HFF-Myc (cell line): ENCODE results near the gene WDR74.
"Not testable (repeated sequence)": the region's sequence is repeated elsewhere in the genome, so short reads cannot be mapped to it uniquely, and the experiment has no call there.

ENCODE experiments used
- DNase-seq: peaks from one replicate; pipeline ENCODE4 v3.0.0-alpha.2; 2011; ENCODE audit warnings: low read depth; ENCODE audit errors: extremely low read depth
- H3K4me3 ChIP-seq: replicated peaks from 2 replicates; pipeline ENCODE4 v1.5.1; 2011; ENCODE audit warnings: low read depth, mild to moderate bottlenecking, control low read depth, low read length
- CTCF ChIP-seq: IDR thresholded peaks from 2 replicates; pipeline ENCODE4 v1.5.1; 2012; ENCODE audit warnings: mild to moderate bottlenecking, low read depth, low read length, control low read depth; ENCODE audit errors: missing control alignments

Gene WDR74

GRCh38 chr11:62844154-62844553 is 4.8 kb upstream of the WDR74 start:
- TF ChIP-seq CTCF, result no peak
- DNase-seq, result no peak
- H3K4me3 ChIP-seq, result no peak overlapping the region

GRCh38 chr11:62843466-62843865 is 4.1 kb upstream of the WDR74 start:
- no peak for TF ChIP-seq CTCF
- no peak for DNase-seq
- no peak overlapping the region for H3K4me3 ChIP-seq

DNA sequence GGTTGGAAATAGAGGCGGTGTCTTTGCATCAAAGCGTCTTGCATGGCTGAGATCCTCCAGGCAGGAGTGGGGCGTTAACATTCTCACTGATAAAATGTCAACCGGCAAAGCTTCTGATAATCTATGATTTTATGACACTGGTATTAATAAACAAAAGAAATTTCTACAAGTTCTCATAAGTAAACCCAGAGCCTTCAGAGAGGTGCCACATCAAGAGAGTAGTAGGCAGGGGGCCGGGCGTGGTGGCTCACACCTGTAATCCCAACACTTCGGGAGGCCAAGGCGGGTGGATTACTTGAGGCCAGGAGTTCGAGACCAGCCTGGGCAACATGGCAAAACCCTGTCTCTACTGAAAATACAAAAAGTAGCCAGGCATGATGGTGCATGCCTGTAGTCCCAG is 3.5 kb upstream of the WDR74 start:
- DNase-seq, result not testable (repeated sequence)

GRCh38 chr11:62842171-62842741 is 2.9 kb upstream of the WDR74 start:
- H3K4me3 ChIP-seq, result peak overlapping the region; percentile 36
- no peak for TF ChIP-seq CTCF
- no peak for DNase-seq

More for the DNA sequence above, 3.5 kb upstream of the WDR74 start:
- H3K4me3 ChIP-seq, result not testable (repeated sequence)

- TF ChIP-seq CTCF, result no peak
- peak overlapping the region; percentile 36 for H3K4me3 ChIP-seq
- peak; percentile 100 for DNase-seq
These were observed 2.2 kb upstream of the WDR74 start for GRCh38 chr11:62841361-62842170.

DNA sequence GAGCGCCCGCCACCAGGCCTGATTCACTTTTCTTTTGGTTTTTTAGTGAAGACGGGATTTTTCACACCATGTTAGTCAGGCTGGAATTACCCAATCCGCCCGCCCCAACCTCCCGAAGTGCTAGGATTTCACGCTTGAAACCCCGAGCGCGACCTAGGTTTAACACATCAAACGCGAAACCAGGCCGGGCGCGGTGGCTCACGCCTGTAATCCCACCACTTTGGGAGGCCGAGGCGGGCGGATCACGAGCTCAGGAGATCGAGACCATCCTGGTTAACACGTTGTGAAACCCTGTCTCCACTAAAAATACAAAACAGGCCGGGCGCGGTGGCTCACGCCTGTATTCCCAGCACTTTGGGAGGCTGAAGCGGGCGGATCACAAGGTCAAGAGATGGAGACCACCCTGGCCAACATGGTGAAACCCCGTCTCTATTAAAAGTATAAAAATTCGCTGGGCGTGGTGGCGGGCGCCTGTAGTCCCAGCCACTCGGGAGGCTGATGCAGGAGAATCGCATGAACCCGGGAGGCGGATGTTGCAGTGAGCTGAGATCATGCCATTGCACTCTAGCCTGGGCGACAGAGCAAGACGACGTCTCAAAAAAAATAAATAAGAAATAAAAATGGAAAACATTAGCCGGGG is 1.5 kb upstream of the WDR74 start:
- not testable (repeated sequence) for DNase-seq
- peak overlapping the region; percentile 99 for H3K4me3 ChIP-seq

DNA sequence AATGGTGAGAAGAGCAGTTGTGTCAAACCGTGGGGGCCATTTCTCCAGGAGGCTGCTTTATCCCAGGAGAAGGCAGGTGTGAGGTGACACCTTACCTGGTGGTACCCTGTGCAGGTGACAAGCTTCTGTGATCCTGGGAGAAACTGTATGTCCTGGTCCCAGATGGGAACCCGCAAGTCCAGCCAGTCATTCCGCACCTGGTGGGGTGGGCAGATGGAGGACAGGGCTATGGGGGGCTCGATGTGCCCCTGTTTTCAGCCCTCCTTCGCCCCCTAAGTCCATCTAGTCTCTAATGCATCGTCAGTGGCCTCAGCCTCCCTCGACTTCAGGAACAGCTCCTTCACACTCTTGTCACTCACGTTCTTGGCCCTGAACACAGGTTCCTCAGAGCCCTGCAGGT is 4.1 kb downstream of the WDR74 start:
- no peak for DNase-seq
- no peak for TF ChIP-seq CTCF
- H3K4me3 ChIP-seq, result no peak overlapping the region
